Memory B cell (primary cell): ENCODE measurements around the gene PRPS1.
A peak's percentile ranks its signal among the peaks of the same experiment; 100 is the strongest.
"Not testable (repeated sequence)": the region's sequence is repeated elsewhere in the genome, so short reads cannot be mapped to it uniquely, and the experiment has no call there.

Experiments
- ATAC-seq: fragments of 150-1000 bp; cut with Tn5 transposase; 2 replicates; pipeline ENCODE4 v1.10.0; 2021; ENCODE audit warnings: low read depth, mild to moderate bottlenecking, moderate library complexity
- DNase-seq, 2 donors: peaks; one replicate each; pipeline ENCODE4 v3.0.0; 2022; ENCODE audit warnings: low spot score in 2 of 2
- H3K27ac Mint-ChIP-seq: one replicate; pipeline ENCODE4 v1.8.0; 2022; ENCODE audit warnings: mild to moderate bottlenecking, moderate library complexity, mixed read lengths
- H3K27me3 Mint-ChIP-seq: one replicate; pipeline ENCODE4 v1.8.0; 2022; ENCODE audit warnings: mixed read lengths
- H3K36me3 Mint-ChIP-seq: one replicate; pipeline ENCODE4 v1.8.0; 2022; ENCODE audit warnings: mild to moderate bottlenecking, mixed read lengths
- H3K4me1 Mint-ChIP-seq: one replicate; pipeline ENCODE4 v1.8.0; 2022; ENCODE audit warnings: mixed read lengths
- H3K4me3 Mint-ChIP-seq: one replicate; pipeline ENCODE4 v1.8.0; 2022; ENCODE audit warnings: mild to moderate bottlenecking, moderate library complexity, mixed read lengths
- H3K9me3 Mint-ChIP-seq: one replicate; pipeline ENCODE4 v1.8.0; 2022; ENCODE audit warnings: mixed read lengths

Gene PRPS1

DNA sequence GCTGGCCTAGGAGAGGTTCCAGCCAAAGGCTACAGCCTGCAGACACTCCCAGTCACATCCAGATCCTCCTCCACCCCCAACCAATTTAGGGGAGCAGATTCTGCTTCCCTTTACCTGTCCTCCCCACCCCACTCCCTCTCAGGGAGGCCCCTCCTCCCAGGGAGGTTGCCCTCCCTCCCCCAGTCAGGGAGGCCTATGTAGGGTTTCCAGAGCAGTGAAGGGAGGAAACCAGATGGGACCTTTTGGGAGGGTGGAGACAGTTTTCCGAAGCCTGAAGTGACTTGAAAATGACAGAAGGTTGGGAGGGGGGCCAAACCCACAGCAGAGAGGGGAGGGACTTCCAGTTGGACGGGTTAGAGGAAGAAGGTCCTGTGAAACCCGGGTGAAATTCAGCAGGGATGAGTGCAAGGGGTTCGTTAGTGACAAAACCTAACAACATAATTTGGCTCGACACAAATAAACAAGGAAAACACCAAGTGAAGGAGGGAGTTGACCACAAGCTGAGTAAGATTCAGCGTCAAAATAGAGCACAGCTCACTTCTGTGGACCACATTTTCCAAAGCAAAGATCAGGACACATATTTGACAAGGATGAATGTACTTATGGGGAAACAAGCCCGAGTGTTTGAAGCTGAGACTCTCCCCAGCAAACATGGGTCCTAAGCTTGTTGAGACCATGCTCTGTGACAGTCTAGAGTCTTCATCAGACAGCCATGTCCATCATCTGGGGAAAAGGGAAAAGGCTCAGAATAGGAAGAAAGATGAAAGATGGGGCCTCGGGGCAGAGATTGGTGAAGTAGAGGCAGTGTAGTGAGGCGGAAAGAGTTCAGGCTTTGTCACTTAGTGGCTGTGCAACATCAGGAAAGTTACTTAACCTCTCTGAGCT is 46.4 kb downstream of the PRPS1 start:
- Mint-ChIP-seq H3K4me3 (peak overlapping the region; percentile 93), H3K9me3 (no peaks in the 10 kb centered on the region), H3K27ac (peak overlapping the region; percentile 100), H3K4me1 (peaks cover 40% of the 10 kb centered on the region), H3K36me3 (peaks cover 6% of the 10 kb centered on the region), H3K27me3 (no peaks in the 10 kb centered on the region)
- DNase-seq (no peak), ATAC-seq (peak; percentile 19)

DNA sequence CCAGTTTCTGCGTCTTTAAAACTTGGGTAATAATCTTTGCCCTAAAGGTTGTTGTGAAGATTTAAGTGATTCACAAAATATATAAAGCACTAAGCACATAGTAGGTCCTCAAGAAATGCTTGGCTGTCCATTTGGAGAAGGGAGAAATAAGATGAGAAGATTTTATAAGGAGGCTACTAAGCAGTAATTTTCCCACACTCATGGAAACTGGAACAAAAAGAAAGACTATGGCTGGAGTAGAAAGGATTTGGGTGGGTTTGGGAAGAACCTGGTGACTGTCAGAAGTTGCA is 47.0 kb downstream of the PRPS1 start:
- Mint-ChIP-seq H3K36me3 (peaks cover 6% of the 10 kb centered on the region), H3K27ac (peak overlapping the region; percentile 100), H3K4me3 (peak overlapping the region; percentile 93), H3K9me3 (no peaks in the 10 kb centered on the region), H3K4me1 (peaks cover 41% of the 10 kb centered on the region), H3K27me3 (no peaks in the 10 kb centered on the region)
- ATAC-seq (no peak), DNase-seq (no peak)

DNA sequence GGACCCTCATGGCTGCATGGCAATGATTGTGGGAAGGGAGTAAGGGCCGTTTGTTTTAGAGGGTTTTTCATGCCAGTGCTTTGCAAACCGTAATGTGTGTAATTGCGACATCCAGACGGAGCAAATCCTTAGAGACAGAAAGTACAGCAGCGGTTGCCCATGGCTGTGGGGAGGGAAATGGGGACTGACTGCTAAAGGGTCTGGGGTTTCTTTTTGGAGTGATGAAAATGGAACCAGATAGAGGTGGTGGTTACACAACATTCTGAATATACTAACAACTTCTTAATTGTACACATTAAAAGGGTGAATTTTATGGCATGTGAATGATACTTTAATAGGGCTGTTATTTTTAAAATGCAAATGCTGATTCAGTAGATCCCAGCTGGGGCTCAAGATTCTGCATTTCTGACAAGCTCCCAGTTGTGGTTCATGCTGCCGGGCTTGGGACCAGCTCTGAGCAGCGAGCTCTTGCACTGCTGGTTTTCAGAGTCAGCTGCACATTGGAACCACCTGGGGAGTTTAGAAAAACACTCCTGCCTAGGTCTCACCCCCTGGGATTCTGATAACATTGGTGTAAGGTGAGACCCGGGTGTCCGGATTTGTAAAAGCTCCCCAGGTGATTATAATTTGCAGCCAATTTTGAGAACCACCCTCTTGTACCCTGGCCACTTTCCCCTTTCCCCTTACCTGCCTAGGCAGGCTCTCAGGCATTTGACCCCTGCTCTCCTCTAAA is 47.7 kb downstream of the PRPS1 start:
- ATAC-seq (no peak), DNase-seq (no peak)
- H3K4me1 Mint-ChIP-seq: peaks cover 45% of the 10 kb centered on the region
- H3K36me3 Mint-ChIP-seq: peaks cover 6% of the 10 kb centered on the region
- peak overlapping the region; percentile 93 for H3K4me3 Mint-ChIP-seq
- H3K27ac Mint-ChIP-seq: peak overlapping the region; percentile 100
- H3K27me3 Mint-ChIP-seq: no peaks in the 10 kb centered on the region
- no peaks in the 10 kb centered on the region for H3K9me3 Mint-ChIP-seq

DNA sequence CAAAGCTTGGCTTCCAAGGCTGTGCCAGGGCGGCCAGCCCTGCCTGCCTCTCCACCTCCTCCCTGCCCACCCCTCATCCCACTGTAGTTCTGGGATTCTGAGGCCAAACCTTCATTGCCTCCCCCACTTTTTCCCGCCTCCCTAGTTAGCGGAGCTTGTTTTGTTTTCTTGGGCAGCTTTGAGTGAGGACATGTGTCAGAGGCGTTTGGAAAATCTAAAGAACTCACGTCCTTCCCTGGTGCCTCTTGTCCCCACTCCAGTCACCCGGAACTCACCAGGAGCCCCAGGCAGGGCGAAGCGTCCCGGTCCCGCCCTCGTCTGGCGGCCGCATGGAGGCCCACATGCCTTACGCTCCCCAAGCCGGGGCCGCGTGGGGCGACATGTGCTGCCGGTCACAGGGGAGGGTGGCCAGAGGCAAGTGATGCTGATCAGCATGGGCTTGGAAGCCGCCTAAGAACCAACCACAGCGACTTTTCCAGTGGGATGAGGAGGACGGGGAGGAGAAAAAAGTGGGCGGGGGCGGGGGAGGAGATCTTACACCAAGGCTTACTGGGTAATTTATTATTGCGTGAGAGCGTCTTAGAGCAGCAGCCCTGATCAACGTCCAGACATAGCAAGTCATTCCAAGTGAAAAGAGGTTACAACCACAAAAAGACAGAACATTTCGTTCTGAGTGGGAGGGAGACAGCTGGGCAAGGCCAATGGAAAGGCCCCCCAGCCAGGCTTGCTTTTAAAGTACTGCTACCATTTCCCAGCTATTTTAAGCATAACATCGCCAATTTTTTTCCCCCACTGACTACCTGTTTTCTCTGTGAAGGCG is 48.5 kb downstream of the PRPS1 start:
- Mint-ChIP-seq H3K4me1 (peaks cover 45% of the 10 kb centered on the region), H3K9me3 (no peaks in the 10 kb centered on the region), H3K4me3 (peak overlapping the region; percentile 93), H3K27me3 (no peaks in the 10 kb centered on the region), H3K36me3 (peaks cover 6% of the 10 kb centered on the region), H3K27ac (peak overlapping the region; percentile 100)
- ATAC-seq (no peak), DNase-seq (no peak)

DNA sequence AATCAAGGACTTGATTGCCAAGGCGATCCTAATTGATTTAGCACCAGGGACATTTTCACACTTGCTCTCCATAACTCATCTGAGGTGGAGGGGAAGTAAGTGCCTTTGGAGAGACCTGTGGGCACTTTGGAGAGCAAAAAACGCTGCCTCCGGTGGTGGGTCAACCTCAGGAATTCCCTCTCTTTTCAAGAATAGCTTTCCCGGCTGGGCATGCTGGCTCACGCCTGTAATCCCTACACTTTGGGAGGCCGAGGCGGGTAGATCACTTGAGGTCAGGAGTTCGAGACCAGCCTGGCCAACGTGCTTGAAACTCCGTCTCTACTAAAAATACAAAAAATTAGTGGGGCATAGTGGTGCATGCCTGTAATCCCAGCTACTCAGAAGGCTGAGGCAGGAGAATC is 49.2 kb downstream of the PRPS1 start:
- peaks cover 6% of the 10 kb centered on the region for H3K36me3 Mint-ChIP-seq
- H3K4me1 Mint-ChIP-seq: peaks cover 45% of the 10 kb centered on the region
- peak overlapping the region; percentile 100 for H3K27ac Mint-ChIP-seq
- ATAC-seq (no peak), DNase-seq (no peak)
- no peaks in the 10 kb centered on the region for H3K27me3 Mint-ChIP-seq
- H3K9me3 Mint-ChIP-seq: no peaks in the 10 kb centered on the region
- peak overlapping the region; percentile 93 for H3K4me3 Mint-ChIP-seq

DNA sequence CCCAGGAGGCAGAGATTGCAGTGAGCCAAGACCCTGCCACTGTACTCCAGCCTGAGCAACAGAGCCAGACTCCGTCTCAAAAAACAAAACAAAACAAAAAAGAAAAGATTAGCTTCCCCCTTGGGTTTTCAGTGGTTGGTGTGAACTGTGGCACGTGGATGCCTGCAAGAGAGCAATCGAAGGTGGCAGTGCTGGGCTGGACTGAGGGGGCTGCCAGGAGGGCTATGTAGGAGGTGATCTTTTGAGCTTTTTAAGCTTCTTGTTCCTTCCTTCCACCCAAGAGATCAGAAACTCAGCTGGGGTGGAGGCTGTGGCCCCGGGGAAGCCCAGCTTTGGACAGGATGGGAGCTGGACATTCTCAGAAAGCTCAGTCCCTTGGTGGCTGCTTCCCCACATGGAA is 49.6 kb downstream of the PRPS1 start:
- H3K9me3 Mint-ChIP-seq: no peaks in the 10 kb centered on the region

GRCh38 chrX:107678957-107679740 is 50.8 kb downstream of the PRPS1 start:
- Mint-ChIP-seq H3K27ac (peak overlapping the region; percentile 100), H3K4me3 (no peak overlapping the region), H3K9me3 (no peaks in the 10 kb centered on the region), H3K4me1 (peaks cover 40% of the 10 kb centered on the region), H3K36me3 (peaks cover 6% of the 10 kb centered on the region), H3K27me3 (no peaks in the 10 kb centered on the region)
- peak in 1 of 2 donors; percentile 54 for DNase-seq
- peak; percentile 40 for ATAC-seq

More for the DNA sequence above, 49.6 kb downstream of the PRPS1 start:
- peaks cover 44% of the 10 kb centered on the region for H3K4me1 Mint-ChIP-seq
- no peaks in the 10 kb centered on the region for H3K27me3 Mint-ChIP-seq
- H3K4me3 Mint-ChIP-seq: no peak overlapping the region
- peak overlapping the region; percentile 100 for H3K27ac Mint-ChIP-seq
- ATAC-seq: no peak
- H3K36me3 Mint-ChIP-seq: peaks cover 6% of the 10 kb centered on the region
- DNase-seq: no peak

- Mint-ChIP-seq H3K4me1 (peaks cover 17% of the 10 kb centered on the region), H3K36me3 (no peaks in the 10 kb centered on the region), H3K27me3 (no peaks in the 10 kb centered on the region), H3K9me3 (no peaks in the 10 kb centered on the region), H3K4me3 (no peak overlapping the region), H3K27ac (no peak overlapping the region)
- ATAC-seq (no peak), DNase-seq (no peak)
Measured at GRCh38 chrX:107682256-107682655, 53.9 kb downstream of the PRPS1 start.

DNA sequence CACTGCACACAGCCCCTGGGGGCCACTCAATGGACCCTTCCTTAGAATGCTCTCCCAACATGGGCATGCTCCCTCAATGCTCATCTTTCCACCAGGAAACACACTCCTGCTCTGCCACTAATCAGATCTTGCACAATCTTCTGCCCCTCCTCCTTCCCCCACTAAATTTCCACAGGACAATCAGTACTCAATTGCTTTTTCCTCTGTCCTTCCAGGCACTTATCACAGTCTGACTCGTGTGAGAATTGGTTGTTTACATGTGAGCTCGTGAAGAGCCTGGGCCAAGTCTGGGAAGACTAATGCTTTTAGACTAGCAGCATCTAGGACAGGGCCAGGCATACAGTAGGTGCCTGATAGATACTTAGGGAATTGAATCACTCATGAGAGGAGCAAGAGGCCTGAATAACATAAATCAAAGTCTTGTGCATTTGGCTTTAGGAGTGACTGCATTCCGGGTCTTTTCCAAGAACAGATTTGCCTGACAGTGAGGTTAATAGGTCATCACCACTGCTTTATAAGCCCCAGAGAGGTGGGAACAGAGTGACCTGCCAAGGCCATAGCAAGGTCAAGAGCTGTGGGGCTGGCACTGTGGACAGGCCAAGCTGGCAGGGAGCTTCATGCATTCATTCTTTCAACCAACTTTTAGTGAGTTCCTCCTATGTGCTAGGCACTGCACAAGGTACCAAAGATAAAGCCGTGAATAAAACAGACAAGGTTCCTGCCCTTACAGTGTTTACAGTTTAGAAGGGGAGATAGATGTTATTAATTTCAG is 55.0 kb downstream of the PRPS1 start:
- H3K4me1 Mint-ChIP-seq: peaks cover 19% of the 10 kb centered on the region

DNA sequence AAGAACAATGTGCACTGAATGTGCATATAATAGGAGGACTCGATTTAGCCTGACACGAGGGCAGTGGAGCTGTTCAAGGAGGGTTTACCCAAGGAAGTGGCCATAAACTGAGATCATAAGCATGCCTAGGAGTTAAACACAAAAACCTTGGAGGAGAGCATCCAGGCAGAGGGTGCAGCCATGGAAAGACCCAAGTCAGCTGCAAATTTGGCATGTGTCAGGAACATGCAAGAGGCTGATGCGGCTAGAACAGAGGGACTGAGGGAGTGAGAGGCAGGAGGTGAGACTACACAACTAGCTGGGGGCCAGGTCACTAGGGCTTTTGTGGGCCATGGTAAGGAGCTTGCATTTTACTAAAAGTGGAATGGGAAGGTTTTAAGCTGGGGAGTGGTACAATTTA is 55.6 kb downstream of the PRPS1 start:
- ATAC-seq (no peak), DNase-seq (no peak)
- Mint-ChIP-seq H3K36me3 (no peaks in the 10 kb centered on the region), H3K4me1 (peaks cover 16% of the 10 kb centered on the region), H3K27ac (no peak overlapping the region), H3K9me3 (no peaks in the 10 kb centered on the region), H3K27me3 (no peaks in the 10 kb centered on the region), H3K4me3 (no peak overlapping the region)

More for the DNA sequence above, 55.0 kb downstream of the PRPS1 start:
- Mint-ChIP-seq H3K27me3 (no peaks in the 10 kb centered on the region), H3K27ac (no peak overlapping the region), H3K9me3 (no peaks in the 10 kb centered on the region), H3K4me3 (no peak overlapping the region), H3K36me3 (no peaks in the 10 kb centered on the region)
- ATAC-seq: no peak
- DNase-seq: no peak

DNA sequence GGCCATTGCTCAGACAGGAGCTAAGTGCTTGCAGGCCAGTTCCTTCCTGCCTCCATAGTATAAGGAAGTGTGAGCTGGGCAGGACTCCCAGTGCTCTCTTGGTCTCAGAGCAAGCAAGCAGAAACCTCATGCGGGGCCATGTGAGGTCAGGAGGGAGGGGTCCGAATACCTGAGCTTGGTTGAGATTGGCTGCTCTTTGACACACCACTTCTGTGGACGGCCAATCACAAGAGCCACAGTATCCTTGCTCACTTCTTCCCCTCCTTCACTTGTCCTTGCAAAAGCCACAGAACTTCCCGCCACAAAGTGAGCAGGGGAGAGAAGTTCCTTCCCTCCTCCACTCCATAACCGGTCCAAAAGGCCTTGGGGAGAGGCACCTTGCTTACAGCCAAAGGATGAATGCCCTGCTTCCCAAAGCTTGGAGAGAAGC is 56.7 kb downstream of the PRPS1 start:
- Mint-ChIP-seq H3K27ac (no peak overlapping the region), H3K36me3 (no peaks in the 10 kb centered on the region), H3K4me3 (no peak overlapping the region), H3K27me3 (no peaks in the 10 kb centered on the region), H3K9me3 (no peaks in the 10 kb centered on the region), H3K4me1 (peaks cover 16% of the 10 kb centered on the region)
- DNase-seq: no peak
- no peak for ATAC-seq

DNA sequence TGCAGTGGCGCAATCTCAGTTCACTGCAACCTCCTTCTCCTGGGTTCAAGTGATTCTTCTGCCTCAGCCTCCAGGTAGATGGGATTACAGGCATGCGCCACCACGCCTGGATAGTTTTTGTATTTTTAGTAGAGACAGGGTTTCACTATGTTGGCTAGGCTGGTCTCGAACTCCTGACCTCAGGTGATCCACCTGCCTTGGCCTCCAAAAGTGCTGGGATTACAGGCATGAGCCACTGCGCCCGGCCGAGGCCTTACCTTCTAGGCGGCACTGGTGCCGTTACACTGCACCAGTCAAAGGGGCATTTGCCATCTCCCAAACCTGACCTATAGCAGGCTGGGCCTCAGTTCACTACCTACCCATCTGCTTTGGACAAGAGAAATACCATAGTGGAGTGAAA is 57.3 kb downstream of the PRPS1 start:
- ATAC-seq, H3K9me3 Mint-ChIP-seq, H3K27ac Mint-ChIP-seq, H3K4me3 Mint-ChIP-seq, H3K27me3 Mint-ChIP-seq, DNase-seq, H3K36me3 Mint-ChIP-seq: not testable (repeated sequence)
- peaks cover 16% of the 10 kb centered on the region for H3K4me1 Mint-ChIP-seq

DNA sequence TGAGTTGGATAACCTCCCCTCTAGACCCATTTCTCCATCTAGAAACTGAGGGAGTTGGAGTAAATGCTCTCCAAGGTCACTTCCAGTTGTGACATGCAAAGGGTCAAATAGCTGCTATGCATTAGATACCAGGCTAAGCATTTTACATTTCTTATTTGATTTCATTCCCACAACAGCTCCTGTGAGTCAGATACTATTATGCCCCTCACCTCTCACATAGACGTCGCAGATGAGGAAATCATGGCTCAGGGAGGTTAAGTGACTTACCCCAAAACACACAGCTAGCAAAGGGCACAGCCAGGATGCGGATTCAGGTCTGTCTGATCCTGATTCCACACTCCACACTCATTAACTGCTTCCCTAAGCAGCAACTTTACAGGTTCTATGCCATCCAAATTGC is 57.7 kb downstream of the PRPS1 start:
- Mint-ChIP-seq H3K9me3 (no peaks in the 10 kb centered on the region), H3K4me1 (peaks cover 12% of the 10 kb centered on the region)

More for the DNA sequence above, 57.7 kb downstream of the PRPS1 start:
- H3K36me3 Mint-ChIP-seq: no peaks in the 10 kb centered on the region
- no peak overlapping the region for H3K4me3 Mint-ChIP-seq
- H3K27me3 Mint-ChIP-seq: no peaks in the 10 kb centered on the region
- no peak overlapping the region for H3K27ac Mint-ChIP-seq
- DNase-seq (no peak), ATAC-seq (no peak)
